GOT3 (cell line): ENCODE results near the gene MFRP.
"Not testable (repeated sequence)": the region's sequence is repeated elsewhere in the genome, so short reads cannot be mapped to it uniquely, and the experiment has no call there.

Experiments
- DNase-seq: peaks from one replicate; lab custom pipeline; 2025; ENCODE audit warnings: mixed read lengths; lab: John Stamatoyannopoulos, UW

MFRP gene

DNA sequence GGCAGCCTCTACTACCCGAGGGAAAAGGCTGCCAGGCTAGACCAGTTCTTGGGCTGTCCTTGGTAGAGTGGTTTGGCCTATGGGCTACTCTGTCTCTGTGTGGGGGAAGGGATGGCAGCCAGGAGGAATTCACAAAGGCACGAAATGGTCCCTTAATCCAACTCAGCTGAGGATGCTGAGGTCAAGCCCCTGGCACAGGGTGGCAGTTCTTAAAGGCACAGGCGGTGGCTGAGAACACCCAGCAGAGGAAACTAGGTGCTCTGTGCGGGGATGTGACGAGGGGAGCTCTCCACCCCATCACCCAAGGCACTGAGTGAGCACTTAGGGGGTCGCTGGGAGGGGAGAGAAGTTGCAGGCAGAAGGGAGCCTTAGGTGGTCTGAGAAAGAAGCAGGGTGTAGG, at the start of gene MFRP:
TSS of gene MFRP (minus strand) at position 101 of the 400 bp plus-strand sequence. CDS start 192 bp downstream, outside the sequence.
- no peak for DNase-seq

DNA sequence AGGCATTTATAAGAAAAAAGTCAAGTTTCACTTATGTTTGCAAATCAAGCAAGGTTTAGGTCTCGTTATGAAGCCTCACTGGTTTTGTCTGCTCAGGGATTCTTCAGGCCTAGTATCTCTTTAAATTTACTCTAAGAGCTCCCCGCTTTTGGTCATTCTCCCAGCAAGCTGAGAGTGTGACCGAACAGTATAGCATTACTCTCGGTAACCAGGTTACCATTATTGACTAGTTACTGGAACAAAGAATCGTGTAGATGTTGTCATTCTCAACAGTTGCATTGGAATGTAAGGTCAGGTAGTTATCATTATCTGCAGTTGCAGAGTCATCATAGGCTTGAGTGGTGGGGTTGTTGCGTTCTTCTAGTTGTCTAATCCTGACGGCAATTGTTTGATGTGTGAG, 44.8 kb upstream of the MFRP start:
- no peak for DNase-seq

DNA sequence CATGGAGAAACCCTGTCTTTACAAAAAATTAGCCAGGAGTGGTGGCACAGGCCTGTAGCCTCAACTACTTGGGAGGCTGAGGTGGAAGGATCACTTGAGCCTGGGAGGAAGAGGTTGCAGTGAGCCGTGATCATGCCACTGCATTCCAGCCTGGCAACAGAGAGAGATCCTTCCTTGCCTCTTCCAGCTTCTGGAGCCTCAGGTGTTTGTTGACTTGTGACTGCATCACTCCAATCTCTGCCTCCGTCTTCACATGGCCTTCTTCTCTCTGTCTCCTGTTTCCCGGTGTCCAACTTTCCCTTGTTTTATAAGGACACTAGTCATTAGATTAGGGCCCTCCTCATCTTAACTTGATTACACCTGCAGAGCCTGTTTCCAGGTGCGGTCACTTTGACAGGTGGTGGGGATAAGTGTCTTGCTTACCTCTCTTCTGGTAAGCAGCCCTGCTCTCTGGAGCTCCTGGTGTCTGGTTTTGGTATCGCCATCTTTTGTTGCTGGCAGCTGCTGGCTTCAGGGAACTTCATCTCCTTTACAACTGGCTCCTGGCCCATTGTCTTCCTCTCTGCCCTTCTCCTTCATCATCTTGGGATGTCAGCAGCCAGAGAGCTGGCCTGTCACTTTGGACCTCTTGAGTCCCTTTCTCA, 43.2 kb upstream of the MFRP start:
- DNase-seq: no peak

DNA sequence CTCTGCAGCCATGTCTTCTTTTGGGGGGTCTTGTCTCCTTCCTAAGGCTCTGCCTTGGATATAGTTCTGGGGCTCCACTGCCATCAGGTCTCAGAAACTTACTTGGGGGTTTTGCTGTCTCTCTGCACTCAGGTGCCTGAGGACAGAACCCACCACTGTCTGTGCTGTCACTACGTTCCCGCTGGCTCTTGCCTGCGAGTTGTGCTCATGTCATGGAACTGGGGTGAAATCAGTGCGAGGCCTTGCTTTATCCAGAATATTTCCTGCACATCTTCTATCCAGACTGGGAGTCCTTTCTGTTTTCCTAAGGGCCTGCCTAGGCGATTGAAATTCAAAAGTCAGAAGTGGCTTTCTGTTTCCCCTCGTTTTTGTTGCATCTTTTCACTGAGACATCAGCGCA, 41.6 kb upstream of the MFRP start:
- no peak for DNase-seq

DNA sequence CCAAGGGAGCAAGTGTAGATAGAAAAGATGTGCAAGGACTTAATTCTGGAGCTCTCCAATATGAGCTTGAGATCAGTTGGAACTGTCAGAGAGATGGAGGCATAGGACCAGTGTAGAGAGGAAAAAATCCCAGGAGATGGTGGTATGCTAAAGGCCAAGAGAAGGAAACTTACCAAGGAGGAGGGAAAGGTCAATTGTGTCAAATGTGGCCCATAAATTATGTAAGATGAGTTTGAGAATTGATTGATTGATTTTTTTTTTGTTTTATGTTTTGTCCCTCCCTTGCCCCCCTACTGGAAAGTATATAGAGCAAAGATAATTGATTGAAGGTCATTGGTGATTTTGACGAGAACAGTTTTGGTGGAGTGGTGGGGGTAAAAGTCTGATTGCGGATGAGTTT, 37.8 kb upstream of the MFRP start:
- DNase-seq: no peak

DNA sequence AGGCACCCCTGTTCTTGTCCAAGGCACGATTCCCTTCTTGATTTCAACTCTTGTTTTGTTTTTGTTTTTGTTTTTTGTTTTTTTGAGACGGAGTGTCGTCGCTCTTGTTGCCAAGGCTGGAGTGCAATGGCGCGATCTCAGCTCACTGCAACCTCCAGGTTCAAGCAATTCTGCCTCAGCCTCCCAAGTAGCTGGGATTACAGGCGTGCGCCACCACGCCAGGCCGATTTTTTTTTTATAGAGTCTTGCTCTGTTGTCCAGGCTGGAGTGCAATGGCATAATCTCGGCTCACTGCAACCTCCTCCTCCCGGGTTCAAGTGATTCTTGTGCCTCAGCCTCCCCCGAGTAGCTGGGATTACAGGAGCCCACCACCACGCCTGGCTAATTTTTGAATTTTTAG, 36.0 kb upstream of the MFRP start:
- DNase-seq: not testable (repeated sequence)

DNA sequence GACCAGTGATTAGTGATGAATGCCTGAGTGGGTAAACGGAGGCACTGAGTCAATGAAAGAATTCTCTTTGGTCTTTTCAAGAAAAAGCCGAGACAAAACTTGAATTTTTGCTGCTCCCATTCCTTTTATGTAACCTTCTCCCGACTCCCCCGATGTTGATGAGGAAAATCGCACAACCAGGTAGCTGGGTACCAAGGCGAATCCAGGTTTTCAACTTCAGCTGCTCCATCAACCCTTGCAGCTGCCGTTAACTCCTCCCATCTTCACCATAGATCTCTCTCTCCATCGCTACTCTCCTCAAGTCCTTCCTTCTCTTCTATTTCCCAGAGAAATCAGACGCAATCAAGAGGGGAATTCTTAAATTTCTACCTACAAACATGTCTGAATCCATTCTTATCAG, 35.6 kb upstream of the MFRP start:
- DNase-seq: no peak

DNA sequence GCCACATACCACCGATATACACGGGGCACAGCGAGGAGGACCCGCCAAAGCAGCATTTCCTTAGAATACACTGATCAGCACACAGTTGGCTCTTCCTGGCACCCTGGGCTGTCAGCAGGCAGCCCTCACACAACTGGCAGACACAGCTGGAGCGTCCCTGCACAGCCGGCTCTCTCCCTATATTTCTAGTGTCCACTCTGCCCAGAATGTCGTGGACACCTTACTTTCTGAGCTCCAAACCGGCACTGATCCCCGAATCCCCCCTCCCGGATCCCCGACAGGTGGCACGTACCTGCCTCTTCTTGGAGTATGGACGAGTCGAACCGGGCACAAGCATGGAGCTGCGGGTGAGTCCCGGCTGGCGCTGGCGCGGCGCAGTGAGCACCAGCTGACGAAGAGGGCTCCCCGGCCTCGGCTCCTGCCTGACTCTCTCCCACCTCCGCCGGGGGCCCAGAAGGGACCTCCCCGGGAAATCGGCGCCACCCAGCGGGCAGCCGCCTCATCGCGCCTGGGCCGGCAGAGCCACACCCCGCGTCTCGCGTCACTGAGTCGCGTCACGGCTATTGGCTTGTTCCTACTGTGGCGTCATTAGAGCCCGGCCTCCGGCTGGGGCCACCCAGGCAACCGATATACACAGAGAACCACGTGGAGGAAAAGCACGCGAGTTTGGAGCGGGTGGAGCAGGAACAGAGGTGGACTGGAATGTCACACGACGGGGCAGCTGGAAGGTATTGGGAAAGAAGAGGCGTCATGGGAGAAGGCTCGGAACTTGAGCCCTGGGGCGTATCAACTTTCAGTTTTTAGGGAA, 34.9 kb upstream of the MFRP start, which contains the start of gene USP2:
TSS of gene USP2 (minus strand) at position 510 of the 808 bp plus-strand sequence. CDS start 8,210 bp downstream, outside the sequence.
- DNase-seq: peak; percentile 78

DNA sequence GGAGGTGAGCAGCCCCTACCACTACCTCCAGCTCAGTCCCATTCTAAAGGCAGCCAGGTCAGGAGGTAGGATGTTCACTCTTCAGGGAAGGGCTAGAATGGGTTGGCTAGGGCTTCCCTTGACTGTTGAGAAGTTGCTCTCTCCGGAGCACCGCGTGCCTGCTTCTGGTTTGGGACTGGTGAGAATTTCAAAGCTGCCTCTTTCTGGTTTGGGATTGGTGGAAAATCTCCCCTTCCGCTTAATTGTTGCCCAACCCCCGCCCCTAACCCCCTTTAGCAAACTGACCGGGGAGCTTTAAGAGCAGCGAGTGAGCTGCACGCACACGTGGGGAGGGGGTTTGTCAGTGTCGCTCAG, 34.3 kb upstream of the MFRP start:
- no peak for DNase-seq

DNA sequence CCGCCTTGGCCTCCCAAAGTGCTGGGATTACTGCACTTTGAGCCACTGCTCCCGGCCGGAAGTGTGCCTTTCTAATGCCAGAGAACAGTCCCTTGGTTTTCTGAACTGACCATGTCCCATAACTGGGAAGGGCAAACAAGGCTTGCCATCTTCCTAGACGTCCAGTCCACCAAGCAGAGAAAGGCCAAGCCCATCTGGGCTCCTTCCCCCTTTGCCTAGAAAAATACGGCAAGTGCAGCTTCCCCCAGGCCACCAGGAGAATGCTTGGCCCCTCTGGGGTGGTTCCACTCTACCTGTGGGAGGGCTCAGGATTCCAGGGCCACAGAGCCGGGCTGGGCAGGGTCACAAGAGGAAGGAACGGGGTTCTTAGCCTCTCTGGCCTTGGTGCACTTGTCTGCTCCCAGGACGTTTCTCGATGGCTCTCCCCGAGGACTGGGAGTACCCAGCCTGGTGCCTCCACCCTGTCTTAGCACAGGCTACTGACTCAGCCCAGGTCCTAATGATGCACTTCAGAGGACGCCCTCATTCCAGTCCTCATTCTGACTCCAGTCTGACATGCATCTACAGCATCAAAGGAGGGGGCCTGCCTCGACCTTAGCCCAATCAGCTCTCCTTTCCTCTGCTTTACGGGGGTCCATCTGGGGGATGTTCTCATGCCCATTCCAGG, 33.8 kb upstream of the MFRP start:
- no peak for DNase-seq

DNA sequence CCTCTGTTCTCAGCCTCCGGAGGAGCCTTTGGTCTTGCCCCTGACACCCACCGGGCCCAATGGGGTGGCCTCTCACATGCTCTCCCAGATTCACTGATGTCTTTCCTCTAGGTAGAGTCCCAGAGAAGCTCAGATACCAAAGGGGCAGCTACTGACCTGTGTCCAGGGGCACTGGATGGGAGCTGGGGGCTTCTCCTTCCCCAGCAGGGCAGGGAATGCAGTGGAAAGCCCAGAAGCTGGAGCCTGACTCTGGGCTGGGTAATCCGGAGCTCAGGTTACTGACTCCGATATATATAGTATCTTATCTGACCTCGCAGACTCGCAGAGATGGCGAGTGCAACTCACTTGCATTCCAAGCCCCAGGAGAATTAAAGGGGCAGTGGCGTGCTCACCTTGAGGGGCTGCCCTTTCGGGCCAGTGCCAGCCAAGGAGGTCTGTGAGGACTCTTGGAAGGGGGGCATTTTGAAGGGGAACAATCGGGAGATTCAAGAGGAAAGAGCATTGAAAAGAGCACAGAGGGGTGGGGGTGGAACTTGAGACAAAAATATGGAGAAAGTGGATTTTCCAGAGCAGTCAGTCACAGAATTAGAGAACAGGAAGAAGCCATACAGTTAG, 32.5 kb upstream of the MFRP start:
- no peak for DNase-seq

DNA sequence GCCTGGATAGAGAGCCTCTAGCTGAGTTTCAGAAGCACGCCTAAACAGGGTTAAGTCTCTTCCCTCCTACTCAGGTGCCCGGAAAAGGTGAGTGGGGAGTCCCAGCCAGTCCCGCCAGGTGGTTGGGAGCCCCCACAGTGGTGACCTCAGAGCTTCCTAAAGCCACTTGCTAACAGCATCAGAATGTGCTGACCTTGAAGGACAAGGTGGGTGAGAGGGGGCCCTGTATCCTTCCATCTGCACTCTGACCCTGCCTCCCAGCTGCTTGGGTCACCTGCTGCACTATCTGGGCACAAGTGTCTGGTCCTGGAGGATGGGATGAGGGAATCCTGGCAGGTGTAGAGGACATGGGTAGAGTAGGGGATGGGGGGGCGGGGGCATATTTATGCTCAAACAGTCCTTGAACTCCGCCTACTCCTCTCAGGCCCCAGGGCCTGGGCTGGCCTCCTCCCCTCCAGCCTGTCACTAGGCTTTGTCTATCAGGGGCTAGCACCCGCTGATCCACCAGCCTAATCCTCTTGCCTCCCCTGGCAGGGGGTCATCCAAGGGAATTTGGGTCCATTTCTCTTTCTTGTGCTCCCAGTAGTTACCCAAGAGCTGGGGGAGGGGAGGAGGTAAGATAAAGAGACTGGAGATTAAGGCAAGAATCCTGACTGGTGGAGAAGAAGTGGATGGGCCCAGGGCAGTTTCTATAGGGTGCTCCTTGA, 31.6 kb upstream of the MFRP start:
- no peak for DNase-seq

DNA sequence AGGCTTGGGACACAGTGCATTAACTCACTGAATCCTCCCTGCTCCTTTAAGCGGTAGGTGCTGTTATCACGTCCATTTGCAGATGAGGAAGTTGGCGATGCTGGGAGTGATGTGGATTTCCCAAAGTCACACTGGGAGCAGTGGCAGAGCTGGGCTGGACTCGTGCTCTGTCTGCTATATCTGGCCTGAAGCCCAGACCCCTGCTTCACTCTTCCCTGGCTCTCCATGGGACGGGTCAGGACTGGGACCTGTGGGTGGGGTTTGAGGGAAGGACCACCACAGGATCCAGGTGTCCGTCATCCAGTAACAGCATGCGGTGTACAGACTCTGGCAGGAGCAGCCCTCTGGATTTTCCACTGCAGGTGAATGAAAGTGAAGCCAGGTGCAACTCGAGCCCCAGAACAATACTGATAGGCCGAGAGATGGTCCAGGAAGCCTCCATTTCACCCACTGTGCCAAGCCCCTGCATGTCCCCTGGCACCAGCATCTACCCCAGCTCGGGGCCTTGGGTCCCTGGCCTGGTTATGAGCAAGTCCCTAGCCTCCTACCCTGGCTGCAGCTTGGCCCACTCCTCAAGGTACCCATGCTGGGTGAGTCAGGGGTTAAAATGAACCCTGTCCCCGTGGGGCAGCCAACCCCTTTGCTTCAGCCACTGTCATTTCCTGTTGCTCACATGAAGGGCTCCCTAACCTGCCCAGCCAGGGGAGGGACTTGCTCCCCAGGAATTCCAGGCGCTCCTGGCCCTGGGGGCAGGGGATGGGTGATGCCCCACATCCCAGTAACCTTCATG, 30.8 kb upstream of the MFRP start:
- DNase-seq: no peak

DNA sequence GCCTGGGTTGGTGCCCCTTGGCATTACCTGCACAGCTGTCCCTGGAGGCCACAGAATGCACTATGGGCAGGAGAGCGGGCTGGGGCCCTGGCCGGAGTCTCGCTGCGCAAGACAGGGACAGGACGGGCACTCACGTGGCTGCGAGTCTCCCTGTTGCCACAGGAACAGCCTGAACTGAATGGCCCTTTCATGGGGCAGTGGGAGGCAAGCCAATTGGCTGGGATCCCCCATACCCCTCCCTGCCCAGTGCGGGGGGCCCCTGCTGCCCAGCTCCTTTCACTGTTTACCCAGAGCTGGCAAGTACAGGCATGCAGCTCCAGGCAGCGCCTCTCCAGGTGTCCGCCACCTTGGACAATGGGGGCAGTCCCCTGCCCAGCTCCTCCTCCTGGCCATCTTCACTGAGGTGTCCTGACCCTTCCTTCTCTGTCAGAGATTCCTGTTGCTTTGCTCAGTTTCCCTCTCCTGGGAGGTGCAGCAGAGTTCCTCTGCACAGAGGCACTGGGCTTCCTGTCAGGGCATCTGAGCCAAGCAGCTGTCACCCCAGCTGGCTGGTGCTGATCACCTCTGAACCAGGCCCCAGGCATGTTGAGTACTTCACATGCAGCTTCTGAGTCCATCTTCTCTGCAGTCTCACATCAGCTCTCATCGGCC, 29.8 kb upstream of the MFRP start:
- no peak for DNase-seq

DNA sequence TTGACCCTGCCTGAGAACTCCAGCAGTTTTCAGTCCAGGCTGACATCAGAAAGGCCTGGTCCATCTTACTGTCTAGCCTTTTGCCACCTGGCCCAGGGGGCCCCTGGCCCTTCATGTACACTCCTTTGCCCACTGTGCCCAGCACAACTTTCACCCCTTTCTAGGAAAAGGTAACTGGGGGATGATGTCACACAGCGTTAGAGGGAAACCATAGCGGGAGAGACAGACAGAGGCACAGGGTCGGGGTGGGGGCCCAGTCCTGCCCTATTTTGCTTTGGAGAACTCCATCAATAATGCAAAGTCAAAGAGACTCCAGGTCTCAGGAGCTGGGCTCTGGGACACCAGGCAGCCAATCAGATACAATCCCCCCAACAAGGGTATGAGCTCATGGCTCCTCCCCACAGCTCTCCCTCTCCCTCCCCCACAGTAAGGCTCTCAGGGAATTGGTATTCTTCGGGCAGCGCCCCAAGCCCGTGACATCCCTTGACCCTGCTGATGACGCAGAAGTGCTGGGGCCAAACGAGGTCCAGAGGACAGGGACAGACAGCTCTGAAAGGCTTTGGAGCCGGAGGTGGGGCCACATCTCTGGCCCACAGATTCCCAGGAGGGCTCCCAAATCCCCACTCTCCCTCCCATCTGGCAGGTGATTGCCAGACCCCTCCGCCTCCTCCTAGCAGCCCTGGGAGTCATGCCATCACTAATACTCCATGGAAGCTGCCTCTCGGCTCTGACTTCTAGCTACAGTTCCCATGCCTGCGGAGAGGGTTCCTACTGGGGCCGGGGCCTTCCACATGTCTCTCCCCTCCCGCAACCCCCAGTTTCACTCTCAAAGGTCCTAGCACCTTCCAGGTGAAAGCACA, 29.1 kb upstream of the MFRP start:
- DNase-seq: peak; percentile 2

DNA sequence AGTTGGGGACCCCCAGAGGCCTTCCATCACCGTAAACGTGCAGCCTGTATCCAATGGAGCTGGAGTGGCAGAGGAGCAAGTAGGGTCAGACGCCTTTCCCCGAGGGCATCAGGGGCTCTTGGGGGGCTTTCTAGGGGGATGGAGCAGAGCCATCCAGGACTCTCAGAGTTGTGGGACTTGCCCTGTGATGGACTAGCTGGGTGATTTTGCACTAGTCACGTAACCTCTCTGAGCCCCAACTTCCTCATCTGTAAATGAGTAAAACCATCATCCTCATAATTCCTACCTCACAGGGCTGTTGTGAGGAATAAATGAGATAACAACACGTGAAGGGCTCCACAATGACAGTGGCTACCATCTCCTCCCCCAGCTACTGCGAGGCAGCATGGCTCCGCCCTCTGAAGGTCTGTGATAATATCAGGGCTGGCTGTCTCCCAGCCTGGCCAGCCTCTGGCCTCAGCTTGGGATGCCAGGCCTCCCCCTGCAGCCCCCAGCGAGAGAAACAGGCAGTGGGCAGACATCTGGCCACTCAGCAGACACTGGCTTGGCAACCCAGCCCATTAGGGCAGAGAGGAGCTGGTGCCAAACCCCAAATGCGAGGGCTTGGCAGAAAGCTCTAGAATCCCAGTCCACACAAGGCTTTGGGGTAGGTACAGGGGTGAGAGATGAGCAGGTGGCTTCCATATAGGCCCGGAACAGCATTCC, 28.3 kb upstream of the MFRP start:
- DNase-seq: no peak

DNA sequence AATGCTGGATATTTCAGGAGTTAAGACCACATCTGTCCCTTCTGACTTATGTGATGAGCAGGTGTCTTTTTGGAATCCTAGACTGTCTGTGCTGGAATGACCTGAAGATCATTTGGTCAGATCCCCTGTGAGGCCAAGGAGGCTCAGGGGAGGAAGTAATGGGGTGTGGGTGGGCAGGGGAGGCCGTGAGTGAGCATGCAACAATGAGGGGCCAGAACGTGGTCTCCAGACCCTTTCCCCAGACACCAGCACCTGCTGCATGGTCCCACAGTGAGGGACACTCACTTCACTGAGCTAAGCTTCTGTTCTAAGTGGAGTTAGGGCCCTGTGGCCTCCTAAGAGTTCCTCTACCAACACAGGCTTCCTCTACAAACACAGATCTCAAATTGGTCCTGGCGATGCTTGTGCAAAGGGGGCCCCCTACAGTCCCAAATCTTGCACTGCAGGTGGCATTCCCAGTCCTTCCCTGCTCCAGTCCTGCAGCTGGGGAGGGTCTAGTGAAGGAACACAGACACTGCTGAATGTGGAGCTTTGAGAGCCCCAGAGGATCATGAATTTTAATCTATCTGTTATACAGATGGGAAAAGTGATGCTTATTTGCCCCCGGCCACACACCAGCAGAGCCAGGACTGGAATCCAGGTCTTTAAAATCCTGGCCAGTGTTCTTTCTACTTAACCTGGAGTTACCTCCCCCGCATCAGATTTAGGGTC, 27.6 kb upstream of the MFRP start:
- DNase-seq: peak; percentile 4
